HepG2 (cell line): ENCODE measurements around the gene CCDC157.

Source experiments
- CTCF ChIP-seq: sonication (generic); formaldehyde crosslinking; IDR thresholded peaks from 2 replicates; pipeline ENCODE4 v1.5.0; 2020; ENCODE audit warnings: mild to moderate bottlenecking, missing genetic modification reagents, moderate library complexity
- EZH2 ChIP-seq: conservative IDR thresholded peaks from 2 replicates; pipeline ENCODE4 v1.6.1; 2012; ENCODE audit warnings: mild to moderate bottlenecking, low read depth, low read length, moderate library complexity
- PAX8 ChIP-seq: sonication (generic); formaldehyde crosslinking; IDR thresholded peaks from 2 replicates; pipeline ENCODE4 v1.8.0; 2022; ENCODE audit warnings: mild to moderate bottlenecking, missing genetic modification reagents, borderline replicate concordance
- RAD21 ChIP-seq: fragments of 450-650 bp; formaldehyde crosslinking; IDR thresholded peaks from 2 replicates; pipeline ENCODE4 v1.5.0; 2020; ENCODE audit warnings: mild to moderate bottlenecking
- SNAI1 ChIP-seq: sonication (generic); formaldehyde crosslinking; IDR thresholded peaks from 2 replicates; pipeline ENCODE4 v1.5.0; 2020; ENCODE audit warnings: mild to moderate bottlenecking, missing genetic modification reagents, borderline replicate concordance
- ZSCAN31 ChIP-seq: sonication (generic); formaldehyde crosslinking; IDR thresholded peaks from 2 replicates; pipeline ENCODE4 v1.5.0; 2020; ENCODE audit warnings: low read depth, mild to moderate bottlenecking, missing genetic modification reagents
- TF ChIP-seq, protein P1 (sequence below): sonication (generic); formaldehyde crosslinking; IDR thresholded peaks from 2 replicates; pipeline ENCODE4 v1.4.0; 2020; ENCODE audit warnings: mild to moderate bottlenecking, missing genetic modification reagents, borderline replicate concordance

DNA sequence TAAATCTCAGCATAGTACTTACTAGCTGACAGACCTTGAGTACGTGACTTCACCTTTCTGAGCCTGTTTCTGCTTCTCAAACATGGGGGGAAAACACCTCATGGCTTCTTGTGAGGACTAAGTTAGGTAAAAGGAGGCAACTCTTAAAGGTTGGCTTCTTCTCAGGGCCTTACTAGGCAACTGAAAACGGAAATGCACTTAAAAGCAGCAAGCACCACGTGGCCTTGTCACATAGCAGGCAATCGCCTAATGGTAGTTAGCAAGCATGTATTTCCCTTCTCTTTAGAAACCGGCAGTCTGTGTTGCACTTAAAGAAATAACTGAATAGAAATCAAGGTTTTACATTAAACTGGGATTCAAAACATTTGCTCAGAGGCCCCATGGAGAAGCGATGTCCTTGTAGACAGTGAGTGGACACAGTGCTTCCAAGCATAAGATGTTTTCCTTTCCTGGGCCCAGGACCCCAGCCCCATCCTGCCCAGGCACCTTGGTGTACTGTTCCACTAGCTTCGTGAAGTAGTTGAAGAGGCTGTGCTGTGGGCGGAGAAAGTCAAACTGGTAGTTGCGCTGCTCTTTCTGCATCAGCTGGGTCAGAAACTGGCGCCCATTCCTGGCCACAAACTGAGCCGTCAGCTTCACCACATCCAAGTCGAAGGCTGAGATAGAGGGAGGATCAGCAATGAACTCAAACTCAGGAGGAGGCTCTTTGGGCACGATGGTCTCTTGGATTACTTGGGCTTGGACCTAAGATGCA lies 12.2 kb upstream of the CCDC157 start:
- TF ChIP-seq RAD21 (CRISPR knock-in tag) (no peak), EZH2 (no peak), PAX8 (CRISPR knock-in tag) (no peak), CTCF (no peak), SNAI1 (CRISPR knock-in tag) (no peak), ZSCAN31 (no peak)
- TF ChIP-seq, protein P1, sequence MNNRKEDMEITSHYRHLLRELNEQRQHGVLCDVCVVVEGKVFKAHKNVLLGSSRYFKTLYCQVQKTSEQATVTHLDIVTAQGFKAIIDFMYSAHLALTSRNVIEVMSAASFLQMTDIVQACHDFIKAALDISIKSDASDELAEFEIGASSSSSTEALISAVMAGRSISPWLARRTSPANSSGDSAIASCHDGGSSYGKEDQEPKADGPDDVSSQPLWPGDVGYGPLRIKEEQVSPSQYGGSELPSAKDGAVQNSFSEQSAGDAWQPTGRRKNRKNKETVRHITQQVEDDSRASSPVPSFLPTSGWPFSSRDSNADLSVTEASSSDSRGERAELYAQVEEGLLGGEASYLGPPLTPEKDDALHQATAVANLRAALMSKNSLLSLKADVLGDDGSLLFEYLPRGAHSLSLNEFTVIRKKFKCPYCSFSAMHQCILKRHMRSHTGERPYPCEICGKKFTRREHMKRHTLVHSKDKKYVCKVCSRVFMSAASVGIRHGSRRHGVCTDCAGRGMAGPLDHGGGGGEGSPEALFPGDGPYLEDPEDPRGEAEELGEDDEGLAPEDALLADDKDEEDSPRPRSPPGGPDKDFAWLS (CRISPR knock-in tag) = no peak
